GM12872 (cell line): Measurements from ENCODE around the gene CYP2W1.

Experiments used
- CTCF ChIP-seq: IDR thresholded peaks from 3 replicates; pipeline ENCODE4 v1.5.1; 2011; ENCODE audit warnings: low read depth, mild to moderate bottlenecking, low read length, moderate library complexity; ENCODE audit not compliant: insufficient read depth

The CYP2W1 gene

GRCh38 chr7:991729-992656, 9.0 kb downstream of the CYP2W1 start:
- TF ChIP-seq CTCF = no peak

GRCh38 chr7:992709-993607, 10.0 kb downstream of the CYP2W1 start:
- peak; percentile 100 for TF ChIP-seq CTCF

GRCh38 chr7:994592-995308, 11.8 kb downstream of the CYP2W1 start:
- no peak for TF ChIP-seq CTCF

GRCh38 chr7:995571-995970, 12.6 kb downstream of the CYP2W1 start:
- no peak for TF ChIP-seq CTCF

GRCh38 chr7:996079-996872, 13.3 kb downstream of the CYP2W1 start:
- no peak for TF ChIP-seq CTCF

- no peak for TF ChIP-seq CTCF
Measured at GRCh38 chr7:997404-998395, 14.7 kb downstream of the CYP2W1 start.
